H1 (cell line): ENCODE results near the gene HACD4. TPM values are rescaled to one million over a fixed set of nuclear protein-coding genes. Genes with fewer than 3 reads are reported as not detected.

Source experiments
- CTCF ChIA-PET: fragments of 300-600 bp; sonication (Branson Sonifier 250); formaldehyde crosslinking; loops from one replicate; lab custom pipeline; 2021; ENCODE audit not compliant: partially characterized antibody; lab: Charles Lee
- POLR2A ChIA-PET: fragments of 300-600 bp; sonication (Branson Sonifier 250); formaldehyde crosslinking; loops from one replicate; lab custom pipeline; 2021; ENCODE audit warnings: inconsistent platforms; ENCODE audit not compliant: partially characterized antibody; lab: Charles Lee
- DNase-seq, 2 experiments: peaks; one replicate each; pipeline versions ENCODE4 v3.0.0 to v3.0.0-alpha.2; 2010 to 2022; ENCODE audit warnings: low spot score in 2 of 2, low read depth in 1 of 2, mixed read lengths in 1 of 2
- FAIRE-seq: peaks from 2 replicates; lab custom pipeline; 2011; peaks lifted over from hg19 to GRCh38; lab: Jason Lieb, UNC
- H2AFZ ChIP-seq: 2 replicates; pipeline ENCODE4 v1.8.1; 2012; ENCODE audit warnings: low read length, inconsistent platforms
- H2AK5ac ChIP-seq: 2 replicates; pipeline ENCODE4 v1.6.1; 2013; ENCODE audit warnings: low read depth, low read length
- H2BK120ac ChIP-seq: replicated peaks from 2 replicates; pipeline ENCODE3; 2013; ENCODE audit warnings: low read depth, low read length, inconsistent platforms
- H2BK12ac ChIP-seq: 2 replicates; pipeline ENCODE4 v1.6.1; 2013; ENCODE audit warnings: low read depth, low read length
- H2BK15ac ChIP-seq: 2 replicates; pipeline ENCODE4 v1.6.1; 2013; ENCODE audit warnings: low read length
- H2BK20ac ChIP-seq: 2 replicates; pipeline ENCODE4 v1.6.1; 2013; ENCODE audit warnings: low read length
- H2BK5ac ChIP-seq: 2 replicates; pipeline ENCODE4 v1.6.1; 2013; ENCODE audit warnings: low read depth, low read length
- H3K14ac ChIP-seq: 2 replicates; pipeline ENCODE4 v1.6.1; 2013; ENCODE audit warnings: inconsistent platforms; ENCODE audit not compliant: insufficient read length
- H3K18ac ChIP-seq: 2 replicates; pipeline ENCODE4 v1.6.1; 2013; ENCODE audit warnings: low read length; ENCODE audit errors: extremely low read depth
- H3K23ac ChIP-seq: 2 replicates; pipeline ENCODE4 v1.6.1; 2013; ENCODE audit warnings: inconsistent platforms; ENCODE audit not compliant: insufficient read length
- H3K23me2 ChIP-seq: 2 replicates; pipeline ENCODE4 v1.6.1; 2013; ENCODE audit warnings: low read depth, low read length
- H3K27ac ChIP-seq: 2 replicates; pipeline ENCODE4 v1.6.1; 2011; ENCODE audit warnings: low read depth, low read length, inconsistent platforms
- H3K27me3 ChIP-seq, 4 experiments: replicated peaks in 1 of 4; 1 replicate in 1 of 4; 2 replicates in 3 of 4; pipeline versions ENCODE4 v1.6.1 to v1.8.1; 2011 to 2013; ENCODE audit warnings: low read length in 3 of 4, mild to moderate bottlenecking in 3 of 4, inconsistent platforms in 2 of 4, mixed read lengths in 2 of 4, moderate library complexity in 1 of 4; ENCODE audit not compliant: control insufficient read depth in 3 of 4, insufficient read depth in 3 of 4; ENCODE audit errors: extremely low read depth in 1 of 4
- H3K36me3 ChIP-seq, 4 experiments: 2 replicates each; pipeline versions ENCODE4 v1.6.1 to v1.8.1; 2011 to 2013; ENCODE audit warnings: mild to moderate bottlenecking in 4 of 4, low read length in 3 of 4, moderate library complexity in 2 of 4, control low read depth in 1 of 4, inconsistent platforms in 1 of 4; ENCODE audit not compliant: insufficient read depth in 4 of 4, control insufficient read depth in 2 of 4
- H3K4ac ChIP-seq: replicated peaks from 2 replicates; pipeline ENCODE3; 2013; ENCODE audit warnings: low read length, low read depth, mixed read lengths, inconsistent platforms; ENCODE audit not compliant: insufficient read length
- H3K4me1 ChIP-seq, 4 experiments: replicated peaks in 1 of 4; 1 replicate in 1 of 4; 2 replicates in 3 of 4; pipeline versions ENCODE4 v1.6.1 to v1.8.1; 2011 to 2013; ENCODE audit warnings: low read length in 3 of 4, inconsistent platforms in 2 of 4, mixed read lengths in 1 of 4; ENCODE audit not compliant: insufficient read depth in 4 of 4, control insufficient read depth in 3 of 4
- H3K4me2 ChIP-seq, 2 experiments: 2 replicates each; pipeline versions ENCODE4 v1.6.1 to v1.8.1; 2011 to 2013; ENCODE audit warnings: low read depth in 2 of 2, low read length in 2 of 2, control low read depth in 1 of 2, inconsistent platforms in 1 of 2, mild to moderate bottlenecking in 1 of 2; ENCODE audit not compliant: insufficient read depth in 1 of 2
- H3K4me3 ChIP-seq, 4 experiments: fragments of 200-600, 300-600 bp in 1 of 4; sonication (generic), shearing (Covaris generic), sonication (Bioruptor Twin) in 1 of 4; 2 replicates each; pipeline versions ENCODE4 v1.5.1 to v1.8.1; 2011 to 2016; ENCODE audit warnings: low read length in 4 of 4, low read depth in 3 of 4, control low read depth in 2 of 4, inconsistent platforms in 2 of 4, mild to moderate bottlenecking in 2 of 4, mixed read lengths in 1 of 4, moderate library complexity in 1 of 4; ENCODE audit not compliant: insufficient read depth in 2 of 4; ENCODE audit errors: extremely low read depth in 1 of 4
- H3K56ac ChIP-seq: replicated peaks from 2 replicates; pipeline ENCODE3; 2013; ENCODE audit warnings: low read depth, mild to moderate bottlenecking, mixed read lengths, low read length, inconsistent platforms; ENCODE audit not compliant: insufficient read length
- H3K79me1 ChIP-seq: 2 replicates; pipeline ENCODE4 v1.6.1; 2013; ENCODE audit warnings: low read depth, low read length, control low read depth
- H3K79me2 ChIP-seq, 2 experiments: 2 replicates each; pipeline versions ENCODE4 v1.6.1 to v1.8.1; 2012 to 2013; ENCODE audit warnings: low read length in 2 of 2, mild to moderate bottlenecking in 2 of 2, inconsistent platforms in 1 of 2; ENCODE audit not compliant: insufficient read depth in 2 of 2, control insufficient read depth in 1 of 2
- H3K9ac ChIP-seq, 4 experiments: replicated peaks in 1 of 4; 1 replicate in 1 of 4; 2 replicates in 3 of 4; pipeline versions ENCODE4 v1.6.1 to v1.8.1; 2011 to 2013; ENCODE audit warnings: low read depth in 3 of 4, low read length in 3 of 4, control low read depth in 2 of 4, mild to moderate bottlenecking in 2 of 4, moderate library complexity in 2 of 4, inconsistent platforms in 1 of 4; ENCODE audit errors: extremely low read depth in 1 of 4
- H3K9me3 ChIP-seq, 2 experiments: 2 replicates each; pipeline versions ENCODE4 v1.6.1 to v1.8.1; 2012 to 2013; ENCODE audit warnings: mild to moderate bottlenecking in 2 of 2, moderate library complexity in 2 of 2, control low read depth in 1 of 2, inconsistent platforms in 1 of 2, low read depth in 1 of 2, low read length in 1 of 2, mixed read lengths in 1 of 2; ENCODE audit not compliant: insufficient read depth in 2 of 2
- H4K20me1 ChIP-seq, 2 experiments: replicated peaks in 1 of 2; 2 replicates each; pipeline versions ENCODE3 to v1.8.1; 2011 to 2013; ENCODE audit warnings: inconsistent platforms in 2 of 2, low read length in 2 of 2, mild to moderate bottlenecking in 1 of 2; ENCODE audit not compliant: insufficient read depth in 2 of 2, control insufficient read depth in 1 of 2
- H4K5ac ChIP-seq: 2 replicates; pipeline ENCODE4 v1.6.1; 2013; ENCODE audit warnings: low read length, low read depth, mixed read lengths, inconsistent platforms; ENCODE audit not compliant: insufficient read length
- H4K8ac ChIP-seq: 2 replicates; pipeline ENCODE4 v1.8.0; 2013; ENCODE audit warnings: mild to moderate bottlenecking, moderate library complexity, low read length, inconsistent platforms; ENCODE audit not compliant: insufficient read depth; ENCODE audit errors: extremely low read depth
- H4K91ac ChIP-seq: replicated peaks from 2 replicates; pipeline ENCODE3; 2013; ENCODE audit warnings: low read length, mixed read lengths, inconsistent platforms; ENCODE audit not compliant: insufficient read length
- ATF3 ChIP-seq: IDR thresholded peaks from 2 replicates; pipeline ENCODE4 v1.6.1; 2011; ENCODE audit warnings: low read depth, mild to moderate bottlenecking, low read length; ENCODE audit not compliant: insufficient read depth
- CHD1 ChIP-seq: IDR thresholded peaks from 2 replicates; pipeline ENCODE4 v1.6.1; 2012; ENCODE audit warnings: low read depth, low read length, improper control_type of control experiment
- CHD2 ChIP-seq: IDR thresholded peaks from 2 replicates; pipeline ENCODE4 v1.6.1; 2012; ENCODE audit warnings: low read length, improper control_type of control experiment
- EZH2 ChIP-seq: fragments of 200-600 bp; sonication (generic); IDR thresholded peaks from 2 replicates; pipeline ENCODE4 v1.7.1; 2012; ENCODE audit warnings: low read depth, mild to moderate bottlenecking, moderate library complexity, low read length, inconsistent platforms; ENCODE audit not compliant: severe bottlenecking
- FOSL1 ChIP-seq: IDR thresholded peaks from 2 replicates; pipeline ENCODE4 v1.6.1; 2011; ENCODE audit warnings: mild to moderate bottlenecking, low read depth, low read length, moderate library complexity; ENCODE audit not compliant: insufficient read depth
- HDAC2 ChIP-seq, 2 experiments: fragments of 300-600 bp in 1 of 2; sonication (generic) in 1 of 2; IDR thresholded peaks; 2 replicates each; pipeline ENCODE4 v1.6.1; 2011 to 2012; ENCODE audit warnings: low read depth in 2 of 2, low read length in 2 of 2, mild to moderate bottlenecking in 2 of 2, moderate library complexity in 2 of 2, borderline replicate concordance in 1 of 2, inconsistent platforms in 1 of 2
- POLR2AphosphoS5 ChIP-seq: IDR thresholded peaks from 2 replicates; pipeline ENCODE4 v1.6.1; 2011; ENCODE audit warnings: low read depth, low read length
- RXRA ChIP-seq: IDR thresholded peaks from 2 replicates; pipeline ENCODE4 v1.6.1; 2011; ENCODE audit warnings: low read depth, mild to moderate bottlenecking, low read length, moderate library complexity; ENCODE audit not compliant: insufficient read depth
- SIRT6 ChIP-seq: IDR thresholded peaks from one replicate; pipeline ENCODE4 v1.7.1; 2012; ENCODE audit warnings: low read length, inconsistent platforms
- SP1 ChIP-seq: IDR thresholded peaks from 2 replicates; pipeline ENCODE4 v1.6.1; 2011; ENCODE audit warnings: low read depth, low read length
- SUZ12 ChIP-seq: fragments of 200-600 bp; sonication (generic); IDR thresholded peaks from 2 replicates; pipeline ENCODE4 v1.6.1; 2012; ENCODE audit warnings: mild to moderate bottlenecking, inconsistent platforms, low read length, moderate library complexity, mixed read lengths
- TAF7 ChIP-seq: optimal IDR thresholded peaks from 2 replicates; pipeline ENCODE3; 2011; ENCODE audit warnings: low read depth, mild to moderate bottlenecking, inconsistent platforms, low read length, moderate library complexity, borderline replicate concordance
- TBP ChIP-seq: IDR thresholded peaks from 2 replicates; pipeline ENCODE4 v1.6.1; 2011; ENCODE audit warnings: low read depth, low read length, improper control_type of control experiment
- TCF12 ChIP-seq: IDR thresholded peaks from 2 replicates; pipeline ENCODE4 v1.6.1; 2011; ENCODE audit warnings: low read depth, mild to moderate bottlenecking, low read length
- TEAD4 ChIP-seq: IDR thresholded peaks from 2 replicates; pipeline ENCODE4 v1.6.1; 2012; ENCODE audit warnings: low read depth, low read length, inconsistent platforms, mixed read lengths
- WGBS, 2 experiments: shearing (Covaris generic) in 1 of 2; methylation state at CpG; one replicate each; pipeline versions ENCODE4 v1.1.6 to v1.1.7; 2013 to 2015; ENCODE audit warnings: low lambda C conversion rate in 2 of 2, mixed read lengths in 2 of 2, inconsistent platforms in 1 of 2, low coverage in 1 of 2, missing lambda C conversion rate in 1 of 2; ENCODE audit not compliant: insufficient replicate concordance in 2 of 2, insufficient coverage in 1 of 2, insufficient read length in 1 of 2; ENCODE audit errors: extremely low coverage in 1 of 2, missing lambda C conversion rate in 1 of 2; 5-methylcytosine and 5-hydroxymethylcytosine counted together
- polyA plus RNA-seq, 7 experiments: library from polyadenylated mRNA; depleted of rRNA in 3 of 7; stranded (reverse) in 5 of 7; unstranded in 2 of 7; fragments of >200 nt in 5 of 7; fragments of 200-250 nt in 2 of 7; gene quantifications; 1 replicate in 5 of 7; 2 replicates in 1 of 7; 4 replicates in 1 of 7; pipeline versions ENCODE4 v1.2.1 to v1.2.3, GENCODE V29; 2011 to 2013; ENCODE audit warnings: missing spikeins in 2 of 7, mixed read lengths in 2 of 7
- total RNA-seq: library from RNA; stranded (reverse); fragmentation: NEBNext Ultra II Directional; extraction: Animal tissue kit (Norgen Biotek cat#: 25700); gene quantifications from 2 replicates; pipeline ENCODE4 v1.2.1, GENCODE V29; 2021

HACD4 gene
- total and polyA plus RNA-seq, 2 of the 8 experiments (the other 6 are each of a cell fraction or from before 2014, with no cell fraction given), result 0.65 to 0.86 TPM

DNA sequence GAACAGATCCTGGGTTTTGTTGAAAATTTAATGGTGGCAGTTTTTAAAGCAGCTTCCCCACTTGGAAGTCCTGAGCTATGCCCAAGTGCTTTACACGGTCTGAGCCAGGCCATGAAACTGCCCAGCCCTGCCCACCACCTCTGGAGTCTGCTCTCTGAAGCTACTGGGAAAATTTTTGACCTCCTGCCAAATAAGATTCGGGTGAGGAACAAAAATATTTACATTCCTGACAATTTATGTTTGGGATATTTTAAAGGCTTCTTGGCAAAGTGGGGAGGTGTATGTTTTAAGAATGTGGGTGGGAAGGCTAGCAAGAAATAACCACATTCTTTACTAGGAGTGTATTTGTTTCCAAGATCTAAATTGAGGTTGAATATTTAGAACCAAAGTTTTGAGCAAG, 50.0 kb downstream of the HACD4 start:
- Histone ChIP-seq H3K36me3 (peaks cover 0 to 23% (median 2%) of the 10 kb centered on the region in 4 experiments; a peak in 4 of 8 replicates), H4K91ac (no peak overlapping the region), H3K79me2 (no peaks in the 10 kb centered on the region), H2BK5ac (no peak overlapping the region), H3K4me3 (no peak overlapping the region), H3K27ac (no peak overlapping the region), H2AFZ (no peak overlapping the region), H3K56ac (no peak overlapping the region), H3K18ac (no peak overlapping the region), H3K9ac (no peak overlapping the region), H3K9me3 (no peaks in the 10 kb centered on the region), H3K79me1 (no peaks in the 10 kb centered on the region), H4K20me1 (no peaks in the 10 kb centered on the region), H4K5ac (no peak overlapping the region), H2BK20ac (no peak overlapping the region), H3K4ac (no peak overlapping the region), H2BK12ac (no peak overlapping the region), H3K14ac (no peak overlapping the region), H3K4me2 (no peak overlapping the region), H2BK120ac (no peak overlapping the region), H3K23ac (no peak overlapping the region), H2BK15ac (no peak overlapping the region), H2AK5ac (no peak overlapping the region), H4K8ac (no peak overlapping the region), H3K27me3 (no peaks in the 10 kb centered on the region), H3K4me1 (no peaks in the 10 kb centered on the region), H3K23me2 (no peaks in the 10 kb centered on the region)
- ChIA-PET CTCF (interaction anchor here (1.1 kb wide), 2 partner anchors 97 to 98 kb away, joined by 4 read pairs; no protein-coding TSS in a partner anchor), POLR2A (no interaction called here)
- WGBS, 2 experiments, result 80% methylated on average over 2 of the region's 2 CpGs; no CpG with 5 or more reads in 1 of the 2 experiments
- no peak for DNase-seq
- FAIRE-seq, result no peak
- TF ChIP-seq CHD2 (no peak), HDAC2 (IDR thresholded peaks at IDR 0.05; ENCODE audit: borderline replicate concordance in 1 of 2, low read depth in 2 of 2, low read length in 2 of 2) (no peak), SUZ12 (no peak), TEAD4 (no peak), SP1 (no peak), FOSL1 (no peak), RXRA (no peak), ATF3 (no peak), TCF12 (no peak), TAF7 (no peak), CHD1 (no peak), SIRT6 (no peak), POLR2AphosphoS5 (no peak), EZH2 (no peak), TBP (no peak)
